ENCODE measurements around the gene NIN.

NIN gene

GRCh38 chr14:50758945-50759344 lies 72.0 kb downstream of the NIN start:
- TF ChIP-seq, protein P1, sequence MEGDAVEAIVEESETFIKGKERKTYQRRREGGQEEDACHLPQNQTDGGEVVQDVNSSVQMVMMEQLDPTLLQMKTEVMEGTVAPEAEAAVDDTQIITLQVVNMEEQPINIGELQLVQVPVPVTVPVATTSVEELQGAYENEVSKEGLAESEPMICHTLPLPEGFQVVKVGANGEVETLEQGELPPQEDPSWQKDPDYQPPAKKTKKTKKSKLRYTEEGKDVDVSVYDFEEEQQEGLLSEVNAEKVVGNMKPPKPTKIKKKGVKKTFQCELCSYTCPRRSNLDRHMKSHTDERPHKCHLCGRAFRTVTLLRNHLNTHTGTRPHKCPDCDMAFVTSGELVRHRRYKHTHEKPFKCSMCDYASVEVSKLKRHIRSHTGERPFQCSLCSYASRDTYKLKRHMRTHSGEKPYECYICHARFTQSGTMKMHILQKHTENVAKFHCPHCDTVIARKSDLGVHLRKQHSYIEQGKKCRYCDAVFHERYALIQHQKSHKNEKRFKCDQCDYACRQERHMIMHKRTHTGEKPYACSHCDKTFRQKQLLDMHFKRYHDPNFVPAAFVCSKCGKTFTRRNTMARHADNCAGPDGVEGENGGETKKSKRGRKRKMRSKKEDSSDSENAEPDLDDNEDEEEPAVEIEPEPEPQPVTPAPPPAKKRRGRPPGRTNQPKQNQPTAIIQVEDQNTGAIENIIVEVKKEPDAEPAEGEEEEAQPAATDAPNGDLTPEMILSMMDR (IDR thresholded peaks at IDR 0.05; ENCODE audit: low read depth, low read length): no peak
- DNase-seq (ENCODE audit: low read depth, low spot score): no peak
- in situ Hi-C loops (cut with HindIII; ENCODE audit: low sequenced_read_pairs): no loop called here
- H3K4me3 ChIP-seq (ENCODE audit: low read depth, low read length): no peak overlapping the region

GRCh38 chr14:50758305-50758704 lies 72.7 kb downstream of the NIN start:
- TF ChIP-seq, protein P1 (IDR thresholded peaks at IDR 0.05; ENCODE audit: low read depth, low read length): no peak
- DNase-seq (ENCODE audit: low read depth, low spot score): no peak
- in situ Hi-C loops (cut with HindIII; ENCODE audit: low sequenced_read_pairs): no loop called here
- H3K4me3 ChIP-seq (ENCODE audit: low read depth, low read length): no peak overlapping the region

GRCh38 chr14:50757702-50758101 lies 73.3 kb downstream of the NIN start:
- in situ Hi-C loops (cut with HindIII; ENCODE audit: low sequenced_read_pairs): no loop called here
- no peak overlapping the region for H3K4me3 ChIP-seq (ENCODE audit: low read depth, low read length)
- TF ChIP-seq, protein P1 (IDR thresholded peaks at IDR 0.05; ENCODE audit: low read depth, low read length): no peak
- no peak for DNase-seq (ENCODE audit: low read depth, low spot score)

DNA sequence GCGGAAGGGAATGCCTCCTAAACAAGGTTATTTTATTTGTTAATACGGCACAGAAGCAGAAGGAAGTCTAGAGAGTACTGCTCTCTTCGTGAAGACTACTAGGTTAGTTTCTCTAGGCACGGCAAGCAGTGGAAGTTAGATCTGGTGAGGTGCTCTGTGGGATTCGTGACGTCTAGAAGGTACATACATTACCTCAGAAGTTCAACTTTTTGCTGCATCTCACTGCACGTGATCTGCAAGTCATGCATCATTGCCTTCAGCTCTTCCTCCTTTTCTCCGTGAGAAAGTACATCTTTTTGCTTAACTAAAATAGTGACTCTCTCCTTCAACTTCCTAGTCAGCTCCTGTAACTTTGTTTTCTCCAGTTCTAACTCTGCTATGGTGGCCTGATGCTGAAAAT lies 74.7 kb downstream of the NIN start:
- TF ChIP-seq, protein P1 (IDR thresholded peaks at IDR 0.05; ENCODE audit: low read depth, low read length): no peak
- no peak overlapping the region for H3K4me3 ChIP-seq (ENCODE audit: low read depth, low read length)
- DNase-seq (ENCODE audit: low read depth, low spot score): no peak
- in situ Hi-C loops (cut with HindIII; ENCODE audit: low sequenced_read_pairs): no loop called here

GRCh38 chr14:50750323-50750722 lies 80.6 kb downstream of the NIN start:
- no peak overlapping the region for H3K4me3 ChIP-seq (ENCODE audit: low read depth, low read length)
- in situ Hi-C loops (cut with HindIII; ENCODE audit: low sequenced_read_pairs): no loop called here
- TF ChIP-seq, protein P1 (IDR thresholded peaks at IDR 0.05; ENCODE audit: low read depth, low read length): no peak
- no peak for DNase-seq (ENCODE audit: low read depth, low spot score)

DNA sequence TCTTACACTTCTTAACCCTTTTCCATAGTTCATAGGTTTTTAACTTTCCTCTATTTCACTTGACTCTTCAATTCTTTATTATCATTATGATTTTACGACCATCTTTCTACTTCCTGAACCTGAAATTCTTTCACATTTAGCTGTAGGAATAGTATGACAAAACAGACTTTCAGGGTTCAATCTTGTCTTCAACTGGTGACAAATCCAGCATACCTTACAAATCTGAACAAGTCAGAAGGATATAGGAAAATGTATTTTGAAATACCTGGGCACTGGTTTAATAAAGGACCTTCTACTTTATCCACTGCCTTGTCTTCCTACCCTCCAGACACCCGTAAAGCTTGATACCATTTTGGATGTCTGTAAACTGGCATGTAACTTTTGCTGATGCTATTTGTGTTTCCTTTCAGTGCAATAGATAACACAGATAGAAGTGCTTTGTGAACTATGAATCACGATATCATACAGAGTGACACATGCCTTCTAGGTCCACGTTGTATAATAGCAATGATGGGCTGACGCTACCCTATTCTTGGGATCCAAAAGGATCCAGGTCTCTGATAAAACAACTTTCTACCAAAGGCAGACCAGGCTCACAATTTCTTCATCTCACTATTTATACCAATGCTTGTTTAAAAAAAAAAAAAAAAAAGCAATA lies 85.4 kb downstream of the NIN start:
- no peak for DNase-seq (ENCODE audit: low read depth, low spot score)
- H3K4me3 ChIP-seq (ENCODE audit: low read depth, low read length): no peak overlapping the region
- TF ChIP-seq, protein P1 (IDR thresholded peaks at IDR 0.05; ENCODE audit: low read depth, low read length): no peak
- in situ Hi-C loops (cut with HindIII; ENCODE audit: low sequenced_read_pairs): no loop called here

Data from astrocyte of the spinal cord (primary cell).